IMR-90 (cell line): ENCODE measurements around the gene LENG1. TPM values are rescaled to one million over a fixed set of nuclear protein-coding genes. Genes with fewer than 3 reads are reported as not detected.

ENCODE experiments used
- ATAC-seq: fragments of 200-7000 bp; cut with Tn5 transposase; 2 replicates; pipeline ENCODE4 v1.9.1; 2020; ENCODE audit warnings: low read depth, mild to moderate bottlenecking, moderate library complexity
- BruUV-seq: library from RNA; stranded (reverse); fragments of 400-500 nt; replicated peaks from 2 replicates; lab custom pipeline; 2021; lab: Mats Ljungman, UMichigan
- CTCF ChIA-PET: fragments of 300-600 bp; formaldehyde crosslinking; extraction: SDS; loops from one replicate; lab custom pipeline; 2021; ENCODE audit warnings: antibody characterized with exemption; lab: Yijun Ruan, JAX
- POLR2A ChIA-PET: fragments of 300-600 bp; sonication (Branson Sonifier 250); formaldehyde crosslinking; loops from one replicate; lab custom pipeline; 2022; ENCODE audit warnings: antibody characterized with exemption; ENCODE audit not compliant: unreplicated experiment; lab: Charles Lee
- DNase-seq: peaks from one replicate; pipeline ENCODE4 v3.0.0; 2013
- H2AFZ ChIP-seq: replicated peaks from 2 replicates; pipeline ENCODE3; 2013; ENCODE audit warnings: low read length, mild to moderate bottlenecking; ENCODE audit not compliant: poor library complexity
- H2AK5ac ChIP-seq: 2 replicates; pipeline ENCODE4 v1.6.1; 2013; ENCODE audit warnings: low read depth, low read length, inconsistent platforms
- H2AK9ac ChIP-seq: replicated peaks from 2 replicates; pipeline ENCODE3; 2013; ENCODE audit warnings: mild to moderate bottlenecking, low read depth, low read length, moderate library complexity; ENCODE audit not compliant: poor library complexity
- H2BK120ac ChIP-seq: 2 replicates; pipeline ENCODE4 v1.6.1; 2013; ENCODE audit warnings: low read depth, low read length, inconsistent platforms
- H2BK15ac ChIP-seq: 3 replicates; pipeline ENCODE4 v1.6.1; 2013; ENCODE audit warnings: low read depth, low read length, inconsistent platforms
- H2BK20ac ChIP-seq: 2 replicates; pipeline ENCODE4 v1.6.1; 2013; ENCODE audit warnings: low read depth, mild to moderate bottlenecking, inconsistent platforms, low read length, moderate library complexity
- H2BK5ac ChIP-seq: 2 replicates; pipeline ENCODE4 v1.6.1; 2013; ENCODE audit warnings: mild to moderate bottlenecking, low read depth, low read length, inconsistent platforms; ENCODE audit not compliant: poor library complexity, severe bottlenecking
- H3K14ac ChIP-seq: replicated peaks from 2 replicates; pipeline ENCODE4 v1.6.1; 2013; ENCODE audit warnings: low read depth, low read length, inconsistent platforms
- H3K18ac ChIP-seq: 2 replicates; pipeline ENCODE4 v1.6.1; 2013; ENCODE audit warnings: low read depth, low read length, control low read depth
- H3K23ac ChIP-seq: 2 replicates; pipeline ENCODE4 v1.6.1; 2013; ENCODE audit warnings: low read depth, low read length, inconsistent platforms
- H3K27ac ChIP-seq: 2 replicates; pipeline ENCODE4 v1.5.1; 2013; ENCODE audit warnings: mild to moderate bottlenecking, control low read depth, low read length; ENCODE audit not compliant: insufficient read depth
- H3K27me3 ChIP-seq: 2 replicates; pipeline ENCODE4 v1.6.1; 2013; ENCODE audit warnings: low read length; ENCODE audit not compliant: control insufficient read depth, insufficient read depth
- H3K36me3 ChIP-seq: 2 replicates; pipeline ENCODE4 v1.6.1; 2013; ENCODE audit warnings: low read length, mixed read lengths; ENCODE audit not compliant: control insufficient read depth, insufficient read depth
- H3K4ac ChIP-seq: 2 replicates; pipeline ENCODE4 v1.6.1; 2013; ENCODE audit warnings: low read depth, low read length, inconsistent platforms
- H3K4me1 ChIP-seq: 2 replicates; pipeline ENCODE4 v1.6.1; 2013; ENCODE audit warnings: low read length, mixed read lengths; ENCODE audit not compliant: control insufficient read depth, insufficient read depth
- H3K4me2 ChIP-seq: 2 replicates; pipeline ENCODE4 v1.6.1; 2013; ENCODE audit warnings: low read depth, mild to moderate bottlenecking, control low read depth, low read length, moderate library complexity
- H3K4me3 ChIP-seq: 2 replicates; pipeline ENCODE4 v1.5.1; 2013; ENCODE audit warnings: low read depth, mild to moderate bottlenecking, control low read depth, low read length, moderate library complexity; ENCODE audit not compliant: insufficient read depth
- H3K56ac ChIP-seq: 2 replicates; pipeline ENCODE4 v1.6.1; 2013; ENCODE audit warnings: low read length, inconsistent platforms; ENCODE audit not compliant: insufficient read depth; ENCODE audit errors: extremely low read depth
- H3K79me1 ChIP-seq, 2 experiments: 2 replicates each; pipeline ENCODE4 v1.6.1; 2013; ENCODE audit warnings: low read length in 2 of 2, inconsistent platforms in 1 of 2, low read depth in 1 of 2
- H3K9ac ChIP-seq: 2 replicates; pipeline ENCODE4 v1.6.1; 2013; ENCODE audit warnings: low read depth, low read length, control low read depth
- H3K9me1 ChIP-seq: 2 replicates; pipeline ENCODE4 v1.6.1; 2013; ENCODE audit warnings: low read length, inconsistent platforms; ENCODE audit not compliant: insufficient read depth
- H3K9me3 ChIP-seq: 2 replicates; pipeline ENCODE4 v1.6.1; 2013; ENCODE audit warnings: low read length; ENCODE audit not compliant: control insufficient read depth, insufficient read depth
- H4K20me1 ChIP-seq: 2 replicates; pipeline ENCODE4 v1.6.1; 2013; ENCODE audit warnings: low read length, inconsistent platforms; ENCODE audit not compliant: insufficient read depth
- H4K5ac ChIP-seq: 2 replicates; pipeline ENCODE4 v1.6.1; 2013; ENCODE audit warnings: mild to moderate bottlenecking, low read depth, low read length, control low read depth
- H4K8ac ChIP-seq, 2 experiments: 2 replicates each; pipeline ENCODE4 v1.6.1; 2013; ENCODE audit warnings: low read depth in 2 of 2, low read length in 2 of 2, control low read depth in 1 of 2, inconsistent platforms in 1 of 2
- H4K91ac ChIP-seq: 2 replicates; pipeline ENCODE4 v1.6.1; 2013; ENCODE audit warnings: low read depth, low read length, inconsistent platforms; ENCODE audit not compliant: insufficient read depth
- BHLHE40 ChIP-seq: fragments of 150-350 bp; IDR thresholded peaks from 2 replicates; pipeline ENCODE4 v1.6.1; 2016; ENCODE audit warnings: mild to moderate bottlenecking, low read depth, low read length
- CEBPB ChIP-seq: IDR thresholded peaks from 2 replicates; pipeline ENCODE4 v1.6.1; 2012; ENCODE audit warnings: low read depth, low read length, improper control_type of control experiment
- CHD1 ChIP-seq: IDR thresholded peaks from 2 replicates; pipeline ENCODE4 v1.6.1; 2012; ENCODE audit warnings: low read depth, low read length, improper control_type of control experiment
- CTCF ChIP-seq: conservative IDR thresholded peaks from 2 replicates; pipeline ENCODE4 v1.5.1; 2012; ENCODE audit warnings: mild to moderate bottlenecking, low read depth, low read length, improper control_type of control experiment
- ELK1 ChIP-seq: fragments of 150-350 bp; IDR thresholded peaks from 2 replicates; pipeline ENCODE4 v1.6.1; 2016; ENCODE audit warnings: low read depth, mild to moderate bottlenecking, low read length, moderate library complexity, borderline replicate concordance
- FOS ChIP-seq: fragments of 150-350 bp; IDR thresholded peaks from 2 replicates; pipeline ENCODE4 v1.6.1; 2016; ENCODE audit warnings: low read depth, low read length
- MAFK ChIP-seq: IDR thresholded peaks from 2 replicates; pipeline ENCODE4 v1.6.1; 2012; ENCODE audit warnings: low read depth, low read length, improper control_type of control experiment
- MAZ ChIP-seq: IDR thresholded peaks from 2 replicates; pipeline ENCODE4 v1.6.1; 2012; ENCODE audit warnings: low read depth, mild to moderate bottlenecking, low read length, improper control_type of control experiment, moderate library complexity, borderline replicate concordance
- MXI1 ChIP-seq: IDR thresholded peaks from 2 replicates; pipeline ENCODE4 v1.6.1; 2012; ENCODE audit warnings: low read depth, mild to moderate bottlenecking, low read length, moderate library complexity, borderline replicate concordance
- NFE2L2 ChIP-seq: fragments of 150-350 bp; IDR thresholded peaks from 2 replicates; pipeline ENCODE4 v1.6.1; 2016; ENCODE audit warnings: low read depth, mild to moderate bottlenecking, low read length
- POLR2A ChIP-seq: IDR thresholded peaks from 2 replicates; pipeline ENCODE4 v1.6.1; 2012; ENCODE audit warnings: mild to moderate bottlenecking, low read depth, low read length
- RAD21 ChIP-seq: IDR thresholded peaks from 2 replicates; pipeline ENCODE4 v1.6.1; 2012; ENCODE audit warnings: low read length, improper control_type of control experiment
- RCOR1 ChIP-seq: IDR thresholded peaks from 2 replicates; pipeline ENCODE4 v1.6.1; 2012; ENCODE audit warnings: mild to moderate bottlenecking, low read length, improper control_type of control experiment; ENCODE audit not compliant: insufficient replicate concordance
- RFX5 ChIP-seq: IDR thresholded peaks from 2 replicates; pipeline ENCODE4 v1.8.0; 2012; ENCODE audit warnings: low read depth, mild to moderate bottlenecking, low read length, moderate library complexity
- SMC3 ChIP-seq: fragments of 150-350 bp; IDR thresholded peaks from 2 replicates; pipeline ENCODE4 v1.6.1; 2016; ENCODE audit warnings: low read depth, mild to moderate bottlenecking, antibody characterized with exemption, low read length, moderate library complexity
- WGBS, 2 experiments: methylation state at CpG; one replicate each; pipeline versions ENCODE4 v1.1.5 to v1.1.7; 2013; ENCODE audit warnings: missing lambda C conversion rate in 2 of 2; ENCODE audit not compliant: insufficient read length in 1 of 2; ENCODE audit errors: extremely low coverage in 2 of 2; 5-methylcytosine and 5-hydroxymethylcytosine counted together
- dilution Hi-C: fragments of 300-500 bp; cut with HindIII; formaldehyde crosslinking; loops from one replicate; pipeline ENCODE4 v1.14.3; 2018; ENCODE audit warnings: low sequenced_read_pairs; ENCODE audit not compliant: unreplicated experiment
- in situ Hi-C: fragments of 300-500 bp; cut with MboI; formaldehyde crosslinking; loops from 3 replicates; pipeline ENCODE4 v1.14.3; 2019; ENCODE audit warnings: low sequenced_read_pairs, inconsistent platforms, mixed read lengths
- intact Hi-C: fragments of 100-400 bp; cut with micrococcal nuclease; formaldehyde crosslinking; loops from 2 replicates; pipeline ENCODE4 v1.10.0; 2022
- polyA plus RNA-seq, 3 experiments: library from polyadenylated mRNA; depleted of rRNA; stranded (reverse); fragments of >200 nt; gene quantifications; 2 replicates each; pipeline ENCODE4 v1.2.3, GENCODE V29; 2012; ENCODE audit warnings: low replicate concordance in 1 of 3
- total RNA-seq: library from RNA; depleted of rRNA; stranded (reverse); fragments of >200 nt; gene quantifications from 2 replicates; pipeline ENCODE4 v1.2.3, GENCODE V29; 2012
- TF ChIP-seq, protein P1 (sequence below): fragments of 150-350 bp; IDR thresholded peaks from 2 replicates; pipeline ENCODE4 v1.6.1; 2017; ENCODE audit warnings: mild to moderate bottlenecking, antibody characterized with exemption, low read length, low read depth

The LENG1 gene
- total and polyA plus RNA-seq, 2 of the 4 experiments (the other 2 are of a cell fraction), result 2.7 to 5.3 TPM

DNA sequence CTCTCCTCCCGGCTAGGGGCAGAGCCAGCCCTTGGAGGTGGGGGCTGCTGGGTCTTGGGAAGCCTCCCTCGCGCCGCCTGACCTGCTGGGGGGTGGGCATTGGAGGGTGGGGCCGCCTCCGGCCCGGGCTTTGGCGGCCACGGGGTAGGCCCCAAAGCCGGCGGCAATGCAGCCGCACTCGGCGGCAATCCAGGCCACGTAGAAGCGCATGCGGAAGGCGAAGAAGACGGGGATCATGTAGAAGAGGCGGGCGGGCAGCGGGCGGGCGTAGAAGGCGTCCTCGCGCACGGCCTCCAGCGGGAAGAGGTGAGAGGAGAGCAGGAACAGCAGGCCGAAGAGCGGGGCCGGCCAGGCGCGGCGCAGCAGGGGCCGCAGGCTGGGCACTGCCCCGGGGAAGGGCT is 21.2 kb upstream of the LENG1 start:
- Histone ChIP-seq H3K27me3 (no peaks in the 10 kb centered on the region), H3K4me2 (no peak overlapping the region), H3K9ac (no peak overlapping the region), H3K14ac (no peak overlapping the region), H2AFZ (no peak overlapping the region), H3K56ac (no peak overlapping the region), H2AK5ac (no peak overlapping the region), H3K9me1 (no peaks in the 10 kb centered on the region), H2BK120ac (no peak overlapping the region), H4K5ac (no peak overlapping the region), H2AK9ac (no peak overlapping the region), H4K8ac (no peak overlapping the region), H3K4ac (no peak overlapping the region), H2BK15ac (no peak overlapping the region), H3K36me3 (peaks cover 47% of the 10 kb centered on the region), H3K9me3 (no peaks in the 10 kb centered on the region), H4K20me1 (peaks cover 9% of the 10 kb centered on the region; the same call in 1 of the 2 replicates), H3K79me1 (peaks cover 7 to 19% of the 10 kb centered on the region in 2 experiments; a peak in 3 of 4 replicates), H4K91ac (no peak overlapping the region), H2BK5ac (no peak overlapping the region), H3K27ac (no peak overlapping the region), H3K18ac (no peak overlapping the region), H3K4me3 (no peak overlapping the region), H2BK20ac (no peak overlapping the region), H3K4me1 (no peaks in the 10 kb centered on the region), H3K23ac (no peak overlapping the region)
- WGBS, 2 experiments, result 95% methylated on average over 26 of the region's 37 CpGs; no CpG with 5 or more reads in 1 of the 2 experiments
- in situ Hi-C loops (no loop called here), intact Hi-C loops (no loop called here), dilution Hi-C loops (no loop called here)
- ChIA-PET POLR2A (no interaction called here), CTCF (interaction anchor here (1.1 kb wide), 1 partner anchor 9 kb away, joined by 3 read pairs; no protein-coding TSS in a partner anchor)
- TF ChIP-seq MAZ, result no peak
- TF ChIP-seq NFE2L2, result no peak
- no peak for TF ChIP-seq CHD1
- TF ChIP-seq RAD21, result no peak
- no peak for TF ChIP-seq POLR2A
- TF ChIP-seq MXI1, result no peak
- TF ChIP-seq RCOR1, result no peak
- no peak for TF ChIP-seq CEBPB
- TF ChIP-seq ELK1, result no peak
- TF ChIP-seq BHLHE40, result no peak
- TF ChIP-seq, protein P1, sequence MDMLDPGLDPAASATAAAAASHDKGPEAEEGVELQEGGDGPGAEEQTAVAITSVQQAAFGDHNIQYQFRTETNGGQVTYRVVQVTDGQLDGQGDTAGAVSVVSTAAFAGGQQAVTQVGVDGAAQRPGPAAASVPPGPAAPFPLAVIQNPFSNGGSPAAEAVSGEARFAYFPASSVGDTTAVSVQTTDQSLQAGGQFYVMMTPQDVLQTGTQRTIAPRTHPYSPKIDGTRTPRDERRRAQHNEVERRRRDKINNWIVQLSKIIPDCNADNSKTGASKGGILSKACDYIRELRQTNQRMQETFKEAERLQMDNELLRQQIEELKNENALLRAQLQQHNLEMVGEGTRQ, result no peak
- no peak for TF ChIP-seq FOS
- no peak for TF ChIP-seq RFX5
- TF ChIP-seq SMC3, result no peak
- no peak for TF ChIP-seq CTCF
- no peak for TF ChIP-seq MAFK
- BruUV-seq, result no TSS peak
- ATAC-seq (no peak), DNase-seq (no peak)
